GM21576 (cell line): ENCODE results near the gene LRRC4C.

Experiments used
- ATAC-seq: cut with Tn5 transposase; IDR thresholded peaks from one replicate; pipeline ENCODE4 v1.9.1; 2021; ENCODE audit warnings: mild to moderate bottlenecking, moderate library complexity; ENCODE audit not compliant: unreplicated experiment

The LRRC4C gene

GRCh38 chr11:41145420-41145819, 314.0 kb downstream of the LRRC4C start:
- no peak for ATAC-seq

- no peak for ATAC-seq
These were observed 324.5 kb downstream of the LRRC4C start for GRCh38 chr11:41134971-41135370.

- no peak for ATAC-seq
These were observed 326.4 kb downstream of the LRRC4C start for GRCh38 chr11:41133023-41133422.

- no peak for ATAC-seq
These were observed 337.9 kb downstream of the LRRC4C start for GRCh38 chr11:41121600-41121999.

- no peak for ATAC-seq
These were observed 340.0 kb downstream of the LRRC4C start for GRCh38 chr11:41119484-41119883.

- ATAC-seq = no peak
These were observed 340.9 kb downstream of the LRRC4C start for GRCh38 chr11:41118521-41118920.

- ATAC-seq = no peak
These were observed 342.5 kb downstream of the LRRC4C start for GRCh38 chr11:41116970-41117369.

- no peak for ATAC-seq
These were observed 344.4 kb downstream of the LRRC4C start for GRCh38 chr11:41115066-41115465.

GRCh38 chr11:41113160-41113559, 346.3 kb downstream of the LRRC4C start:
- no peak for ATAC-seq

GRCh38 chr11:41110527-41110926, 348.9 kb downstream of the LRRC4C start:
- ATAC-seq = no peak

- no peak for ATAC-seq
These were observed 357.0 kb downstream of the LRRC4C start for GRCh38 chr11:41102471-41102870.

GRCh38 chr11:41099654-41100053, 359.8 kb downstream of the LRRC4C start:
- ATAC-seq = no peak

GRCh38 chr11:41085123-41085522, 374.3 kb downstream of the LRRC4C start:
- no peak for ATAC-seq

- ATAC-seq = no peak
These were observed 377.6 kb downstream of the LRRC4C start for GRCh38 chr11:41081756-41082285.

- ATAC-seq = no peak
These were observed 385.1 kb downstream of the LRRC4C start for GRCh38 chr11:41074318-41074717.

GRCh38 chr11:41065432-41065831, 394.0 kb downstream of the LRRC4C start:
- ATAC-seq = no peak

- ATAC-seq = no peak
These were observed 401.3 kb downstream of the LRRC4C start for GRCh38 chr11:41058138-41058537.

GRCh38 chr11:41056892-41057569, 402.4 kb downstream of the LRRC4C start:
- ATAC-seq = no peak

- ATAC-seq = no peak
These were observed 405.6 kb downstream of the LRRC4C start for GRCh38 chr11:41053894-41054293.

GRCh38 chr11:41051919-41052635, 407.4 kb downstream of the LRRC4C start:
- ATAC-seq = no peak

- ATAC-seq = no peak
These were observed 408.7 kb downstream of the LRRC4C start for GRCh38 chr11:41050791-41051190.

- ATAC-seq = no peak
These were observed 412.2 kb downstream of the LRRC4C start for GRCh38 chr11:41047229-41047628.
